Transverse colon (tissue), 4 donors: Measurements from ENCODE around the gene COMMD3.

Experiments
- EP300 ChIP-seq: sonication (generic); formaldehyde crosslinking; IDR thresholded peaks from one replicate; pipeline ENCODE4 v1.6.1; 2017; ENCODE audit warnings: antibody characterized with exemption, low read depth
- POLR2A ChIP-seq: fragments of 450-650 bp; IDR thresholded peaks from one replicate; pipeline ENCODE4 v1.6.1; 2016; ENCODE audit warnings: antibody characterized with exemption, mild to moderate bottlenecking, moderate library complexity
- POLR2AphosphoS5 ChIP-seq, 3 donors: sonication (generic); formaldehyde crosslinking; IDR thresholded peaks; one replicate each; pipeline ENCODE4 v1.6.1; 2016; ENCODE audit warnings: antibody characterized with exemption in 3 of 3
- TF ChIP-seq, protein P1 (sequence below), 5 experiments: fragments of 200-600 bp in 3 of 5; fragments of 450-650 bp in 2 of 5; sonication (generic) in 3 of 5; IDR thresholded peaks; 1 replicate in 2 of 5; 2 replicates in 3 of 5; pipeline ENCODE4 v1.5.1; 2016 to 2017; ENCODE audit warnings: antibody characterized with exemption in 5 of 5, inconsistent platforms in 3 of 5, mild to moderate bottlenecking in 2 of 5, moderate library complexity in 1 of 5

- TF ChIP-seq, protein P1, sequence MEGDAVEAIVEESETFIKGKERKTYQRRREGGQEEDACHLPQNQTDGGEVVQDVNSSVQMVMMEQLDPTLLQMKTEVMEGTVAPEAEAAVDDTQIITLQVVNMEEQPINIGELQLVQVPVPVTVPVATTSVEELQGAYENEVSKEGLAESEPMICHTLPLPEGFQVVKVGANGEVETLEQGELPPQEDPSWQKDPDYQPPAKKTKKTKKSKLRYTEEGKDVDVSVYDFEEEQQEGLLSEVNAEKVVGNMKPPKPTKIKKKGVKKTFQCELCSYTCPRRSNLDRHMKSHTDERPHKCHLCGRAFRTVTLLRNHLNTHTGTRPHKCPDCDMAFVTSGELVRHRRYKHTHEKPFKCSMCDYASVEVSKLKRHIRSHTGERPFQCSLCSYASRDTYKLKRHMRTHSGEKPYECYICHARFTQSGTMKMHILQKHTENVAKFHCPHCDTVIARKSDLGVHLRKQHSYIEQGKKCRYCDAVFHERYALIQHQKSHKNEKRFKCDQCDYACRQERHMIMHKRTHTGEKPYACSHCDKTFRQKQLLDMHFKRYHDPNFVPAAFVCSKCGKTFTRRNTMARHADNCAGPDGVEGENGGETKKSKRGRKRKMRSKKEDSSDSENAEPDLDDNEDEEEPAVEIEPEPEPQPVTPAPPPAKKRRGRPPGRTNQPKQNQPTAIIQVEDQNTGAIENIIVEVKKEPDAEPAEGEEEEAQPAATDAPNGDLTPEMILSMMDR (IDR thresholded peaks at IDR 0.05): peak; percentile 24 to 66 (median 48)
- TF ChIP-seq POLR2A (no peak), EP300 (no peak), POLR2AphosphoS5 (IDR thresholded peaks at IDR 0.05) (peak in 2 of 3 donors; percentile 26 to 62)
Measured at GRCh38 chr10:22335173-22335933, 19.2 kb downstream of the COMMD3 start.
